Fibroblast of lung (primary cell): ENCODE data around the gene FBLIM1. TPM values are rescaled to one million over a fixed set of nuclear protein-coding genes. Genes with fewer than 3 reads are reported as not detected.

Experiments used
- DNase-seq, 2 donors: peaks; one replicate each; pipeline versions ENCODE4 v3.0.0 to v3.0.0-alpha.2; 2010; ENCODE audit warnings: low read depth in 2 of 2
- H2AFZ ChIP-seq: 2 replicates; pipeline ENCODE4 v1.5.1; 2012; ENCODE audit warnings: low read length, control low read depth, inconsistent platforms
- H3K27ac ChIP-seq: 2 replicates; pipeline ENCODE4 v1.5.1; 2011; ENCODE audit warnings: low read length, control low read depth; ENCODE audit not compliant: insufficient read depth
- H3K27me3 ChIP-seq: 2 replicates; pipeline ENCODE4 v1.5.1; 2011; ENCODE audit warnings: mild to moderate bottlenecking, low read length; ENCODE audit not compliant: control insufficient read depth, insufficient read depth
- H3K36me3 ChIP-seq: 2 replicates; pipeline ENCODE4 v1.5.1; 2011; ENCODE audit warnings: low read length; ENCODE audit not compliant: control insufficient read depth, insufficient read depth
- H3K4me1 ChIP-seq: 2 replicates; pipeline ENCODE4 v1.5.1; 2011; ENCODE audit warnings: low read length; ENCODE audit not compliant: control insufficient read depth, insufficient read depth; ENCODE audit errors: extremely low read depth
- H3K4me2 ChIP-seq: 2 replicates; pipeline ENCODE4 v1.5.1; 2011; ENCODE audit warnings: low read length, control low read depth; ENCODE audit not compliant: insufficient read depth; ENCODE audit errors: extremely low read depth
- H3K4me3 ChIP-seq, 4 experiments: fragments of 200-600 bp in 1 of 4; sonication (generic) in 1 of 4; replicated peaks in 1 of 4; 2 replicates each; pipeline ENCODE4 v1.5.1; 2011 to 2016; ENCODE audit warnings: low read length in 4 of 4, low read depth in 3 of 4, mild to moderate bottlenecking in 3 of 4, control low read depth in 2 of 4, inconsistent platforms in 1 of 4, mixed read lengths in 1 of 4; ENCODE audit not compliant: insufficient read depth in 1 of 4; ENCODE audit errors: control extremely low read depth in 1 of 4
- H3K79me2 ChIP-seq: 2 replicates; pipeline ENCODE4 v1.5.1; 2012; ENCODE audit warnings: mild to moderate bottlenecking, low read length, inconsistent platforms; ENCODE audit not compliant: control insufficient read depth, insufficient read depth
- H3K9ac ChIP-seq: 2 replicates; pipeline ENCODE4 v1.5.1; 2011; ENCODE audit warnings: mild to moderate bottlenecking, low read length, control low read depth; ENCODE audit not compliant: insufficient read depth
- H3K9me3 ChIP-seq: 2 replicates; pipeline ENCODE4 v1.5.1; 2012; ENCODE audit warnings: low read depth, low read length; ENCODE audit not compliant: control insufficient read depth, insufficient read depth
- H4K20me1 ChIP-seq: 2 replicates; pipeline ENCODE4 v1.5.1; 2011; ENCODE audit warnings: low read length; ENCODE audit not compliant: control insufficient read depth, insufficient read depth; ENCODE audit errors: extremely low read depth
- EZH2 ChIP-seq: IDR thresholded peaks from 2 replicates; pipeline ENCODE4 v1.5.1; 2012; ENCODE audit warnings: low read length, control low read depth, mild to moderate bottlenecking; ENCODE audit errors: missing control alignments
- polyA plus RNA-seq, 2 donors: library from polyadenylated mRNA; depleted of rRNA in 1 of 2; stranded (reverse) in 1 of 2; unstranded in 1 of 2; fragments of >200 nt; gene quantifications; 2 replicates each; pipeline ENCODE4 v1.2.1, GENCODE V29; 2011 to 2012; ENCODE audit warnings: missing spikeins in 1 of 2
- total RNA-seq: library from RNA; depleted of rRNA; stranded (reverse); fragments of >200 nt; gene quantifications from 2 replicates; pipeline ENCODE4 v1.2.1, GENCODE V29; 2014
- TF ChIP-seq, protein P1 (sequence below), 2 donors: IDR thresholded peaks in 1 of 2; conservative IDR thresholded peaks in 1 of 2; 1 replicate in 1 of 2; 2 replicates in 1 of 2; pipeline ENCODE4 v1.5.1; 2011 to 2012; ENCODE audit warnings: low read length in 2 of 2, control low read depth in 1 of 2, inconsistent platforms in 1 of 2, low read depth in 1 of 2, mild to moderate bottlenecking in 1 of 2

The FBLIM1 gene
- total and polyA plus RNA-seq, 2 donors (not counting 1 experiment from before 2014, with no cell fraction given), result 17.3 to 86.2 TPM

DNA sequence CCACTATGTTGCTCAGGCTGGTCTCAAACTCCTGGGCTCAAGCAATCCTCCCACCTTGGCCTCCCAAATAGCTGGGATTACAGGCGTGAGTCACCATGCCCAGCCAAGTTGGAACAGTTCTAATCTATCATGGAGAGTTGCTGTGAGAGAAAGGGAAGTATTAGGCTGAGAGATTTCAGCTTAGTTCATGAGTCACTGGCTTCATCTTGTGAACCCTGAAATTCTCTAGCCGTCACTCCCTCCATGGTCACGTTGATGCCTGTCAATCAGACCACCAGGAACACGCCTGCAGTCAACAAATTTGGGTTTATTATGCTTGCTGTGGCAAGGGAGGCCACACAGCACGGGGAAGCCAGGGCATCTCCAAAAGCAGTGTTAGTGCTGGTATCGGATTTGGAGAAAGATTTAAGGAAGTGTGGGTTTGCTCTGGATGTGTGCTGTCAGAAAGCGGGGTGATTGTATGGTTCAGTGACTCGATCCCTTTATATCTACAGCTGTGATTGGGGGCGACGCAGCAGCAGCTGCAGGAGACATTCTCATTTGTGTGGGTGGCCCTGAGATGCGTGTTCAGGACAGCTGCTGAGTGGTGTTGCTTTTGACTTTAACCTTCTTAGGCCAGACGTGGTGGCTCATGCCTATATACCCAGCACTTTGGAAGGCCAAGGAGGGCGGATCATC is 30.2 kb downstream of the FBLIM1 start:
- Histone ChIP-seq H3K9me3 (no peaks in the 10 kb centered on the region), H3K4me2 (no peak overlapping the region), H3K4me1 (peaks cover 4% of the 10 kb centered on the region), H3K27me3 (no peaks in the 10 kb centered on the region), H3K9ac (no peak overlapping the region), H4K20me1 (no peaks in the 10 kb centered on the region), H3K27ac (no peak overlapping the region), H3K4me3 (no peak overlapping the region), H3K79me2 (no peaks in the 10 kb centered on the region), H3K36me3 (no peaks in the 10 kb centered on the region), H2AFZ (no peak overlapping the region)
- TF ChIP-seq, protein P1, sequence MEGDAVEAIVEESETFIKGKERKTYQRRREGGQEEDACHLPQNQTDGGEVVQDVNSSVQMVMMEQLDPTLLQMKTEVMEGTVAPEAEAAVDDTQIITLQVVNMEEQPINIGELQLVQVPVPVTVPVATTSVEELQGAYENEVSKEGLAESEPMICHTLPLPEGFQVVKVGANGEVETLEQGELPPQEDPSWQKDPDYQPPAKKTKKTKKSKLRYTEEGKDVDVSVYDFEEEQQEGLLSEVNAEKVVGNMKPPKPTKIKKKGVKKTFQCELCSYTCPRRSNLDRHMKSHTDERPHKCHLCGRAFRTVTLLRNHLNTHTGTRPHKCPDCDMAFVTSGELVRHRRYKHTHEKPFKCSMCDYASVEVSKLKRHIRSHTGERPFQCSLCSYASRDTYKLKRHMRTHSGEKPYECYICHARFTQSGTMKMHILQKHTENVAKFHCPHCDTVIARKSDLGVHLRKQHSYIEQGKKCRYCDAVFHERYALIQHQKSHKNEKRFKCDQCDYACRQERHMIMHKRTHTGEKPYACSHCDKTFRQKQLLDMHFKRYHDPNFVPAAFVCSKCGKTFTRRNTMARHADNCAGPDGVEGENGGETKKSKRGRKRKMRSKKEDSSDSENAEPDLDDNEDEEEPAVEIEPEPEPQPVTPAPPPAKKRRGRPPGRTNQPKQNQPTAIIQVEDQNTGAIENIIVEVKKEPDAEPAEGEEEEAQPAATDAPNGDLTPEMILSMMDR (conservative IDR thresholded peaks at IDR 0.05 in 1 of 2, IDR thresholded peaks at IDR 0.05 in 1 of 2; ENCODE audit: low read depth in 1 of 2, low read length in 2 of 2), result no peak
- no peak for TF ChIP-seq EZH2
- DNase-seq, result peak; percentile 57 to 77

DNA sequence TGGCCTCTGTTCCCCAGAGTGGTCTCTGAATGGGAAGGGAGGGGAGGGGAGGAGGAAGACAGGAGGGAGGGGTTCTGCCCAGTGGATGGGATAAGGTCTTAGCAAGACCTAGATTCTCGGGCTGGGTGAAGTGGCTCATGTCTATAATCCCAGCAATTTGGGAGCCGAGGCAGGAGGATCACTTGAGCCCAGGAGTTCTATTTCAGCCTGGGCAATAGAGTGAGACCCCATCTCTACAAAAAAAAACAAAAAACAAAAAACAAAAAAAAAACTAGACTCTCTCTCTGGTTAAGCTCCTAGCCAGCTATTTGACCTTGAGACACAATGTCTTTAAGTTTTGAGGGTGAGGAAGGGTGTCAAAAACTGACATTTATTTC is 37.5 kb downstream of the FBLIM1 start:
- H3K4me2 ChIP-seq, result no peak overlapping the region
- no peak for DNase-seq
- peaks cover 42% of the 10 kb centered on the region for H3K4me1 ChIP-seq
- no peak overlapping the region for H3K9ac ChIP-seq
- TF ChIP-seq EZH2, result no peak
- TF ChIP-seq, protein P1 (conservative IDR thresholded peaks at IDR 0.05 in 1 of 2, IDR thresholded peaks at IDR 0.05 in 1 of 2; ENCODE audit: low read depth in 1 of 2, low read length in 2 of 2), result no peak
- H3K9me3 ChIP-seq, result no peaks in the 10 kb centered on the region
- no peaks in the 10 kb centered on the region for H3K79me2 ChIP-seq
- no peaks in the 10 kb centered on the region for H3K27me3 ChIP-seq
- no peaks in the 10 kb centered on the region for H3K36me3 ChIP-seq
- peak overlapping the region; percentile 38 for H3K27ac ChIP-seq
- H4K20me1 ChIP-seq, result no peaks in the 10 kb centered on the region
- no peak overlapping the region for H3K4me3 ChIP-seq
- H2AFZ ChIP-seq, result no peak overlapping the region

GRCh38 chr1:15797614-15798390 is 39.2 kb downstream of the FBLIM1 start:
- Histone ChIP-seq H3K79me2 (no peaks in the 10 kb centered on the region), H3K9ac (no peak overlapping the region), H3K4me2 (no peak overlapping the region), H3K9me3 (no peaks in the 10 kb centered on the region), H2AFZ (no peak overlapping the region), H3K4me3 (no peak overlapping the region), H4K20me1 (no peaks in the 10 kb centered on the region), H3K27me3 (no peaks in the 10 kb centered on the region), H3K27ac (no peak overlapping the region), H3K36me3 (no peaks in the 10 kb centered on the region), H3K4me1 (peaks cover 42% of the 10 kb centered on the region)
- TF ChIP-seq, protein P1 (conservative IDR thresholded peaks at IDR 0.05 in 1 of 2, IDR thresholded peaks at IDR 0.05 in 1 of 2; ENCODE audit: low read depth in 1 of 2, low read length in 2 of 2), result no peak
- TF ChIP-seq EZH2, result no peak
- DNase-seq, result peak; percentile 19 to 53
